BJ (cell line): ENCODE measurements around the gene SLC25A34. TPM values are rescaled to one million over a fixed set of nuclear protein-coding genes. Genes with fewer than 3 reads are reported as not detected.

Experiments
- CTCF ChIA-PET: fragments of 350-600 bp; formaldehyde crosslinking; extraction: SDS; loops from one replicate; lab custom pipeline; 2021; ENCODE audit warnings: antibody characterized with exemption, inconsistent platforms; lab: Yijun Ruan, JAX
- POLR2A ChIA-PET: fragments of 300-600 bp; sonication (Branson Sonifier 250); formaldehyde crosslinking; extraction: SDS; loops from one replicate; lab custom pipeline; 2021; ENCODE audit warnings: antibody characterized with exemption; lab: Charles Lee
- DNase-seq: peaks from one replicate; pipeline ENCODE4 v3.0.0-alpha.2; 2011; ENCODE audit warnings: low read depth
- H3K27me3 ChIP-seq: 2 replicates; pipeline ENCODE4 v1.6.0; 2011; ENCODE audit warnings: low read length; ENCODE audit not compliant: control insufficient read depth, insufficient read depth
- H3K36me3 ChIP-seq: 2 replicates; pipeline ENCODE4 v1.5.1; 2011; ENCODE audit warnings: low read length; ENCODE audit not compliant: control insufficient read depth, insufficient read depth
- H3K4me3 ChIP-seq: 2 replicates; pipeline ENCODE4 v1.5.1; 2011; ENCODE audit warnings: low read depth, mild to moderate bottlenecking, control low read depth, low read length
- CTCF ChIP-seq: IDR thresholded peaks from 2 replicates; pipeline ENCODE4 v1.5.1; 2011; ENCODE audit warnings: low read depth, mild to moderate bottlenecking, control low read depth, inconsistent platforms, low read length, moderate library complexity; ENCODE audit not compliant: insufficient read depth
- polyA plus RNA-seq: library from polyadenylated mRNA; depleted of rRNA; stranded (reverse); fragments of >200 nt; gene quantifications from 2 replicates; pipeline ENCODE4 v1.2.3, GENCODE V29; 2011

SLC25A34 gene
- polyA plus RNA-seq, 1 experiment, result 0.70 TPM

- Histone ChIP-seq H3K4me3 (peak overlapping the region; percentile 32), H3K36me3 (peaks cover 15% of the 10 kb centered on the region), H3K27me3 (no peaks in the 10 kb centered on the region)
- DNase-seq, result peak; percentile 24
- POLR2A ChIA-PET, result interaction anchor here (0.6 kb wide), 3 partner anchors 8 to 80 kb away, joined by 3 to 7 read pairs (median 3); no protein-coding TSS in a partner anchor
- no peak for TF ChIP-seq CTCF
- CTCF ChIA-PET, result interaction anchor here (0.8 to 1.7 kb wide), 3 partner anchors 11 to 59 kb away, joined by 3 to 7 read pairs (median 3); no protein-coding TSS in a partner anchor
Observed at GRCh38 chr1:15760520-15761211, 24.6 kb downstream of the SLC25A34 start.

DNA sequence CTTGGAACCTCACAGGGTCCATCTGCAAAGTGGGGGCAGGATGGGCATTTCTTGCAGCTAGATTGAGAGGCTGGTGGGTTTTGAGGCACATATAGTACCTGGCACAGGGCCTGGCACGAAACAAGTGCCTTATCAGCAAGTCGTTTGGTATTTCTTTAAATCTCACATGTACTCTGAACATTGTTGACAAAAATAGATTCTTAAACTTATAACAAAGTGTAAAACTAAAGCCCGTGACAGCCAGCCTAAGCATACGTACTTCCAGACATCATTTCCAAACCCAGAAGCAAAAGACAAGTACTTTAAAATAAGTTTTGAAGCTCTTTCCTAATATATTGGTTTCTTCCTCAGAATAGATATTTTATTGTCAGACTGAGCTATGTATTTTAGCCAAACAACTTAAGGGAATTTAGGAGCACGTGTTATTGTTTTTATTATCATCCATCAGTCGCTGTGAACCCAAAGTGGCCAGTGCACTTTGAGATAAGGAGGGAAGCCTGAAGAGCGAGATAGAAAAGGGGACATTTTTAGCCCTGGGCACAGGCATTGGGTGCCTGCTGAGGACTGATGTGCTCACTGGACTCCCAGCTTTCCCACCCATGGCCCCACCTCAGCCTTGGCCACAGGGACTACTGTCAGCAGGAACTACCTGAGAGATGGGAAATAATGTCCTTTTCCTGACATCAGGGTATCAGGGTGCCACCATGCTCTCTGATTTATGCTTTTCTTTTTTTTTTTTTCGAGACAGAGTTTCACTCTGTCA, 25.5 kb downstream of the SLC25A34 start:
- H3K36me3 ChIP-seq, result peaks cover 19% of the 10 kb centered on the region
- peak overlapping the region; percentile 32 for H3K4me3 ChIP-seq
- ChIA-PET POLR2A (no interaction called here), CTCF (interaction anchor here (0.8 to 1.7 kb wide), 2 partner anchors 31 to 60 kb away, joined by 3 to 7 read pairs; no protein-coding TSS in a partner anchor)
- no peaks in the 10 kb centered on the region for H3K27me3 ChIP-seq
- no peak for DNase-seq
- no peak for TF ChIP-seq CTCF

- CTCF ChIA-PET, result no interaction called here
- POLR2A ChIA-PET, result no interaction called here
- no peaks in the 10 kb centered on the region for H3K27me3 ChIP-seq
Observed at GRCh38 chr1:15762546-15762945, 26.5 kb downstream of the SLC25A34 start.

DNA sequence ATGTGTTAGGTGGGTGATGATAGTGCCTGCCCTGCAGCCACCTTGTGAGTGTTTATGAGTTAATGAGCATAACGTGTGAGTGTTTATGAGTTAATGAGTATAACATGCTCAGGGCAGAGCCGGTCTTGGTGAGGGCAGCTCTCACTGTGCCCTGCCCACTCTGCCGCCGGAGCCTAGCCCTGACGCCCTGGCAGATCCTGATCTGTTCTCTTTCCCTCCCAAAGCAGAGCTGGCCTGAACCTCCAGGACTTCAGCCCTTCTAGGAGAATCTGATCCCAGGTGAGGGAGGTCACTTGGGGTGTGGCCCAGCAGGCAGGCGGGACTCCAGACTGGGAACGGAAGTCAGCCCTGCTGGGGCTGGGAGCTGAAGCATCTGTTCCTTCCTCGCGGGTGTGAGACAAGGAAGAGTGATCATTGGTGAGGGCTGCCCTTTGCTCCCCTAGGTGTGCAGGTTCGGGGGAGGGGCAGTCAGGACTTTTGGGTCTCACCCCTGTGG, 28.3 kb downstream of the SLC25A34 start:
- ChIA-PET CTCF (no interaction called here), POLR2A (no interaction called here)
- Histone ChIP-seq H3K4me3 (no peak overlapping the region), H3K36me3 (peaks cover 30% of the 10 kb centered on the region), H3K27me3 (no peaks in the 10 kb centered on the region)
- DNase-seq, result no peak
- no peak for TF ChIP-seq CTCF

More at GRCh38 chr1:15762546-15762945, 26.5 kb downstream of the SLC25A34 start:
- no peak for DNase-seq
- Histone ChIP-seq H3K4me3 (no peak overlapping the region), H3K36me3 (peaks cover 20% of the 10 kb centered on the region)
- TF ChIP-seq CTCF, result no peak

DNA sequence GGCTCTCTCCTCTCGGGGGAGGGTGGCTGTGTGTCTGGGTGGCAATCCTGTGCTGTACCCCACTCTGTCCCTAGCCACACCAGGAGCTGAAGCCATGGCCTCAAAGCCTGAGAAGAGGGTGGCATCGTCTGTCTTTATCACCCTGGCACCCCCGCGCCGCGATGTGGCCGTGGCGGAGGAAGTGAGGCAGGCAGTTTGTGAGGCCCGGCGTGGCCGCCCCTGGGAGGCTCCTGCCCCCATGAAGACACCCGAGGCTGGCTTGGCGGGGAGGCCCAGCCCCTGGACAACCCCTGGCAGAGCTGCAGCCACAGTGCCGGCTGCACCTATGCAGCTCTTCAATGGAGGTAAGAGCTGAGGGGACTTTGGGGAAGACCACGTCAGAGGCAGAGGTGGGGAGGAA, 28.8 kb downstream of the SLC25A34 start:
- POLR2A ChIA-PET, result no interaction called here
- Histone ChIP-seq H3K27me3 (no peaks in the 10 kb centered on the region), H3K36me3 (peaks cover 31% of the 10 kb centered on the region), H3K4me3 (no peak overlapping the region)
- TF ChIP-seq CTCF, result no peak
- no peak for DNase-seq
- CTCF ChIA-PET, result no interaction called here
